ENCODE results near the gene ARMH3.
"Not testable (repeated sequence)": the region's sequence is repeated elsewhere in the genome, so short reads cannot be mapped to it uniquely, and the experiment has no call there.

The ARMH3 gene

DNA sequence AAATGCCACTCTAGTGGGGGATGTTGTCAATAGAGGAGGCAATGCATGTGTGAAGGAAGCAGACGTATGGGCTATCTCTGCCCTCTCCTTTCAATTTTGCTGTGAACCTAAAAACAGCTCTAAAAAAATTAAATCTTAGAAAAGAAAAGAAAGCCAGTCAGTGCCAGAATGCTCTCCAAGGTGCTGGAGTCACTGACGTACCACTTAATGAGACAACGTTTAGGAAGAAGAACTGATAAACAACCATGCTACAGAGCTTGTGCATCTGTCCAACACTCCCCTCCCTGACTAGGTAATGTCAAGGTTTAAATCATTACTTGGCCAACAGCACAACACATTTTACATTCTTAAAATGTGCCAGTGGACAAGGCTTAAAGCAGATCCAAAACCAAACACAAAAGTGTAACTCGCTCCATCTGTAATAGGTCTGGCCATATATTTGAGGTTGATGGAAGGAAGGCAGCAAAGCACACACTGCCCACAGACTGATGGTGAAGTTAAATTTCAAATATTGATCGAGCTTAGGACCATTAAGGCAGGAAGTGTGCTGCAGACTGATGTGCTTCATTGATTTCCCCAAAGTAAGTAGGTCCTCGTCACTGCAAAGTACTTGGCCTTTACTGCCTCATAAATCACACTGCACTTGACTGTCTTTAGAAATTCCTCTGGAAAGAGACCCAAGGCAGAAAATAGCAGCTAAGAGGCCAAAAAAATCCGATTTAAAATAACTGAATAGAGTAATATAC lies 15.5 kb downstream of the ARMH3 start:
- DNase-seq (ENCODE audit: low spot score): no peak
- H3K4me3 ChIP-seq: no peak overlapping the region
- H3K27ac ChIP-seq: no peak overlapping the region
- TF ChIP-seq, protein P1, sequence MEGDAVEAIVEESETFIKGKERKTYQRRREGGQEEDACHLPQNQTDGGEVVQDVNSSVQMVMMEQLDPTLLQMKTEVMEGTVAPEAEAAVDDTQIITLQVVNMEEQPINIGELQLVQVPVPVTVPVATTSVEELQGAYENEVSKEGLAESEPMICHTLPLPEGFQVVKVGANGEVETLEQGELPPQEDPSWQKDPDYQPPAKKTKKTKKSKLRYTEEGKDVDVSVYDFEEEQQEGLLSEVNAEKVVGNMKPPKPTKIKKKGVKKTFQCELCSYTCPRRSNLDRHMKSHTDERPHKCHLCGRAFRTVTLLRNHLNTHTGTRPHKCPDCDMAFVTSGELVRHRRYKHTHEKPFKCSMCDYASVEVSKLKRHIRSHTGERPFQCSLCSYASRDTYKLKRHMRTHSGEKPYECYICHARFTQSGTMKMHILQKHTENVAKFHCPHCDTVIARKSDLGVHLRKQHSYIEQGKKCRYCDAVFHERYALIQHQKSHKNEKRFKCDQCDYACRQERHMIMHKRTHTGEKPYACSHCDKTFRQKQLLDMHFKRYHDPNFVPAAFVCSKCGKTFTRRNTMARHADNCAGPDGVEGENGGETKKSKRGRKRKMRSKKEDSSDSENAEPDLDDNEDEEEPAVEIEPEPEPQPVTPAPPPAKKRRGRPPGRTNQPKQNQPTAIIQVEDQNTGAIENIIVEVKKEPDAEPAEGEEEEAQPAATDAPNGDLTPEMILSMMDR (IDR thresholded peaks at IDR 0.05): no peak

DNA sequence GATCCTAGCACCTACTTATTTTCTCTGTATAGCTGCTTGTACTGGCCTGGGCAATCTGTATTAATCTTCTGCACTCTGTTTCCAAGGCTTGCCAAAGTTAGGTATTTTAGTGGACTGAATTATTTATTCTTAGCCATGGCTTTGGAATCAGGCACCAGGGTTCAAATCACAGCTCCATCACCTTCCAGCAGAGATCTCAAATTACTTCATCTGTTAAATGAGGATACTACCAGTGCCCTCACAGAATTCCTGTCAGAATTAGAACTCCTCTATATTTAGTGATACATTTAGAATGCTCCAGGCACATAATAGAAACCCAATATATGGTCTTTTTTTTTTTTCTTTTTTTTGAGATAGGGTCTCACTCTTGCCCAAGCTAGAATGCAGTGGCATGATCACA lies 17.6 kb downstream of the ARMH3 start:
- TF ChIP-seq, protein P1 (IDR thresholded peaks at IDR 0.05): no peak
- DNase-seq (ENCODE audit: low spot score): no peak
- Histone ChIP-seq H3K4me3 (no peak overlapping the region), H3K27ac (no peak overlapping the region)

DNA sequence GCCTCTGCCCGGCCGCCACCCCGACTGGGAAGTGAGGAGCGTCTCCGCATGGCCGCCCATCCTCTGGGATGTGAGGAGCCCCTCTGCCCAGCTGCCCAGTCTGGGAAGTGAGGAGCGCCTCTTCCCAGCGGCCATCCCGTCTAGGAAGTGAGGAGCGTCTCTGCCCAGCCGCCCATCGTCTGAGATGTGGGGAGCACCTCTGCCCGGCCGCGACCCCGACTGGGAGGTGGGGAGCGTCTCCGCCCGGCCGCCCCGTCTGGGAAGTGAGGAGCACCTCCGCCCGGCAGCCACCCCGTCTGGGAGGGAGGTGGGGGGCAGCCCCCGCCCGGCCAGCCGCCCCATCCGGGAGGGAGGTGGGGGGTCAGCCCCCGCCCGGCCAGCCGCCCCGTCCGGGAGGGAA lies 20.2 kb downstream of the ARMH3 start:
- H3K27ac ChIP-seq: not testable (repeated sequence)

DNA sequence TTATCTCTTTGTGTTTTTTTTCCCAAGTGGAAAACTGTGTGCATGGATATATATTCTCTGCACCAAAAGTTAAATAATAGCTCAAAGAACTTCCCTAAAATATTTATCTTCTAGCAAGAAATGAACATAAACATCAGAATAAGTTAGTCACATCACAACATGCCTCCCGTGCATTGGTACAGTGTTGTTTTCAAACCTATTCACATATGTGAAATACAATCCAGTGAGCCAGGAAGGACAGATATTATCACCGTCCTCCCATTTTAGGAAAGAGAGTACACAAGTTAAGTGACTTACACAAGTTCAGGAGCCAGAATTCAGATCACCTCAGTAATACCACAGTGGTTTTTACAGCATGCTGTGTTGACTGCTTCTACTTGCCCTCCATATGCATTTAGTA lies 22.2 kb downstream of the ARMH3 start:
- DNase-seq (ENCODE audit: low spot score): no peak
- Histone ChIP-seq H3K27ac (no peak overlapping the region), H3K4me3 (no peak overlapping the region)
- TF ChIP-seq, protein P1 (IDR thresholded peaks at IDR 0.05): no peak

More for the DNA sequence above, 20.2 kb downstream of the ARMH3 start:
- not testable (repeated sequence) for H3K4me3 ChIP-seq; DNase-seq (ENCODE audit: low spot score)

DNA sequence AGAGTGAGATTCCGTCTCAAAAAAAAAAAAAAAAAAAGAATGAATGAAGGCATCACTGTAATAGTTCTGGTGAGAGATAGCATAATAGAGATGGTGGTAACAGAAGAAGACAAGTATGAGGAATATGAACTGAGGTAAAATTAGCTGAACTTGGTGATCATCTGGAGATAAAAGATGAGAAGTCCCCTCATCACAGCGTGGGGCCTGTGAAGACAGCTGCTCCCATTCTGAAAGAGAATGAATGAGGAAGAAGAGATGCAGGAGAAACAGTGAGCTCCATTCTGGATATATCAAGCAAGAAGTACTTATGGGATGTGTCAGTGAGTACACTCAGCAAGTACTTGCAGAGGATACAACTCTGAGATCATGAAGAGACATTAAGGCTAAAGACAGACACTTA lies 28.7 kb downstream of the ARMH3 start:
- no peak overlapping the region for H3K4me3 ChIP-seq
- H3K27ac ChIP-seq: no peak overlapping the region
- no peak for DNase-seq (ENCODE audit: low spot score)
- TF ChIP-seq, protein P1 (IDR thresholded peaks at IDR 0.05): no peak

DNA sequence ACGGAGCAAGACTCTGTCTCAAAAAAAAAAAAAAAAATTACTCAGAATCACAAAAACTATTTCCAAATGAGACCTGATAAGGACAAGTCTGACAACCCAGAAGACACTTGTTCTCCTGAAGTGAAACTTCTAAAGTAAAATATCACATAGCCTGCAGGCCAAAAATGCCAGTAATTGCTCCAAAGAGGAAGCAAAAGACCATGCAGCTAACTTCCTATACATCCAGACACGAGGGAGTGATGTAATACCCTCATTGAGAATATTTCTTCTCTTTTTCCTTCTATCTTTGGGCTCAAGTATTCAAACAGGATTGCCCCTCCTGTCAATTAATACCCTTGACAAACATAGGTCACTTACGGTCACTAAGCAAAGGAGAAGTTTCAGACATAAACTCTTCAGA lies 31.2 kb downstream of the ARMH3 start:
- Histone ChIP-seq H3K4me3 (no peak overlapping the region), H3K27ac (no peak overlapping the region)
- TF ChIP-seq, protein P1 (IDR thresholded peaks at IDR 0.05): no peak
- DNase-seq (ENCODE audit: low spot score): no peak

DNA sequence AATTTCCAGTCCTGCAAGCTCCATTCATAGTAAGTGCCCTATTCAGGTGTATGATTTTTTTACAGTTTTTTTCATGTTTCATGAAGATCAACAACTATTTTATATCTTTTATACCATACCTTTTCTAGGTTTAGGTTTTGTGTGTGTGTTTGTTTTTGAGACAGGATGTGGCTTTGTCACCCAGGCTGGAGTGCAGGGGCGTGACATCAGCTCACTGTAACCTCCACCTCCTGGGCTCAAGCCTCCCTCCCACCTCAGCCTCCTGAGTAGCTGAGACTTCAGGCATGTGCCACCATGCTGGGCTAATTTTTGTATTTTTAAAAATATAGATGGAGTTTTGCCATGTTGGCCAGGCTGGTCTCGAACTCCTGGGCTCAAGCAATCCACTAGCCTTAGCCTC lies 35.0 kb downstream of the ARMH3 start:
- TF ChIP-seq, protein P1 (IDR thresholded peaks at IDR 0.05): no peak
- no peak overlapping the region for H3K27ac ChIP-seq
- no peak overlapping the region for H3K4me3 ChIP-seq
- DNase-seq (ENCODE audit: low spot score): no peak
